Measurements from ENCODE around the gene TSPEAR.

DNA sequence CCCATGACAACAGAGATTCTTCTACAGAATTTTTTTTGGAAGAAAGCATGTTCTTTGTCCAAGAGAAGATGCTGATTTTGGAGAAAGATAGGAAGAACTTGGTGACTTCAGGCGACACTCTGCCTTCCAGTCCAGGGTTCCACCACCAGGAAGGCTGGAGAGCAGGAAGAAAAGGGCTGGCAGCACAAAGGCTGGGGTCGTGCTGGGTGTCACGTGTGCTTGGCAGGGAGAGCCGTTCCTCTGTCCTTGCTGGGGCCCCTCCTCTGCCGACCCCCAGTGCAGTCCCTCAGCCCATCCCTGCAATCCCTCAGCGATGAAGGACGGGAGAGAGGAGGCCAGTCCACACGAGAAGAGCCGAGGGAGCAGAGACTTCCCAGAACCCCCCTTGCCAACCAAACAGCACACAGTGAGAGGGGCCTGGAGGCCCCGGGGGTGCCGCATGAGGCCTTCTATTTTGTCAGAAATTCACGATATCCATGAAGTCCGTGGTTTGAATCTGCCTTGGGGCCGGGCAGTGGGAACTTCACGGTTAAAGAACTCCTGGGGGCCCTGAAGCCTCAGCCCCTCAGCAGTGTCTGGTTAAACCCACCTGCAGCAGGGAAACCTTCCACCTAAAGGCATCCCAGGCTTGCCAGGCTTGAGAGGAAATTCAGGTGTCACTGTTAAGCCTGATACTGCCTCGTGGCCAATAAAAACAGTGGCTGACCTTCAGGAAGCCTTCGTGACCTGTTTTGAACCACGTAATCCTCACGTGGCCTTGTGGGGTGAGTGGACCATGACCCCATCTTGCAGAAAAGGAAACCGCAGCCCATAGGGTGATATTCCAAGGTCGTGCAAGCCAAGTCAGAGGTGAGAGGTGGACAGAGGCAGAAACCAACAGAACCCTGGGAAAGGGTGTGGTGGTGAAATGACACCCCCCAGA is 11.0 kb downstream of the TSPEAR start:
- TF ChIP-seq, protein P1, sequence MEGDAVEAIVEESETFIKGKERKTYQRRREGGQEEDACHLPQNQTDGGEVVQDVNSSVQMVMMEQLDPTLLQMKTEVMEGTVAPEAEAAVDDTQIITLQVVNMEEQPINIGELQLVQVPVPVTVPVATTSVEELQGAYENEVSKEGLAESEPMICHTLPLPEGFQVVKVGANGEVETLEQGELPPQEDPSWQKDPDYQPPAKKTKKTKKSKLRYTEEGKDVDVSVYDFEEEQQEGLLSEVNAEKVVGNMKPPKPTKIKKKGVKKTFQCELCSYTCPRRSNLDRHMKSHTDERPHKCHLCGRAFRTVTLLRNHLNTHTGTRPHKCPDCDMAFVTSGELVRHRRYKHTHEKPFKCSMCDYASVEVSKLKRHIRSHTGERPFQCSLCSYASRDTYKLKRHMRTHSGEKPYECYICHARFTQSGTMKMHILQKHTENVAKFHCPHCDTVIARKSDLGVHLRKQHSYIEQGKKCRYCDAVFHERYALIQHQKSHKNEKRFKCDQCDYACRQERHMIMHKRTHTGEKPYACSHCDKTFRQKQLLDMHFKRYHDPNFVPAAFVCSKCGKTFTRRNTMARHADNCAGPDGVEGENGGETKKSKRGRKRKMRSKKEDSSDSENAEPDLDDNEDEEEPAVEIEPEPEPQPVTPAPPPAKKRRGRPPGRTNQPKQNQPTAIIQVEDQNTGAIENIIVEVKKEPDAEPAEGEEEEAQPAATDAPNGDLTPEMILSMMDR (IDR thresholded peaks at IDR 0.05; ENCODE audit: low read length) = no peak
- TF ChIP-seq EZH2 (IDR thresholded peaks at IDR 0.05; ENCODE audit: borderline replicate concordance, low read length) = no peak
